ENCODE data around the gene FOS.

- no peak for TF ChIP-seq EZH2 (IDR thresholded peaks at IDR 0.05; ENCODE audit: borderline replicate concordance, insufficient read depth, low read depth, low read length, poor library complexity, severe bottlenecking)
- no peak for TF ChIP-seq CTCF (IDR thresholded peaks at IDR 0.05)
These were observed 31.9 kb upstream of the FOS start for GRCh38 chr14:75246546-75247285.
